GM12891 (cell line): ENCODE data around the gene HERC2.

Experiments used
- PAX5 ChIP-seq: IDR thresholded peaks from 2 replicates; pipeline ENCODE4 v1.6.1; 2011; ENCODE audit warnings: low read length, moderate library complexity, mild to moderate bottlenecking; ENCODE audit not compliant: insufficient read depth, severe bottlenecking
- POLR2A ChIP-seq: IDR thresholded peaks from 2 replicates; pipeline ENCODE4 v1.6.1; 2011; ENCODE audit warnings: low read depth, low read length, control low read depth
- POLR2AphosphoS5 ChIP-seq: IDR thresholded peaks from 2 replicates; pipeline ENCODE4 v1.6.1; 2011; ENCODE audit warnings: low read depth, low read length, control low read depth
- SPI1 ChIP-seq: IDR thresholded peaks from 2 replicates; pipeline ENCODE4 v1.6.1; 2011; ENCODE audit warnings: low read depth, low read length, control low read depth
- TAF1 ChIP-seq: IDR thresholded peaks from 2 replicates; pipeline ENCODE4 v1.6.1; 2011; ENCODE audit warnings: low read depth, low read length, control low read depth

- TF ChIP-seq POLR2A (no peak), POLR2AphosphoS5 (no peak), TAF1 (no peak), SPI1 (no peak), PAX5 (no peak)
These were observed 50.2 kb downstream of the HERC2 start for GRCh38 chr15:28271697-28272260.
